GM19452 (cell line): ENCODE data around the gene PLEKHM3.
A peak's percentile ranks its signal among the peaks of the same experiment; 100 is the strongest.
"Not testable (repeated sequence)": the region's sequence is repeated elsewhere in the genome, so short reads cannot be mapped to it uniquely, and the experiment has no call there.

ENCODE experiments used
- ATAC-seq: cut with Tn5 transposase; IDR thresholded peaks from one replicate; pipeline ENCODE4 v1.9.1; 2021; ENCODE audit not compliant: unreplicated experiment

Gene PLEKHM3

GRCh38 chr2:207835805-207836204 is 189.5 kb downstream of the PLEKHM3 start:
- ATAC-seq: no peak

GRCh38 chr2:207833251-207833751 is 192.0 kb downstream of the PLEKHM3 start:
- peak; percentile 96 for ATAC-seq

GRCh38 chr2:207831584-207832248 is 193.6 kb downstream of the PLEKHM3 start:
- ATAC-seq: no peak

- ATAC-seq: no peak
Measured at GRCh38 chr2:207830778-207831438, 194.4 kb downstream of the PLEKHM3 start.

GRCh38 chr2:207828361-207829057 is 196.8 kb downstream of the PLEKHM3 start:
- ATAC-seq: no peak

GRCh38 chr2:207825978-207826377 is 199.3 kb downstream of the PLEKHM3 start:
- ATAC-seq: no peak

- no peak for ATAC-seq
Measured at GRCh38 chr2:207825045-207825954, 200.0 kb downstream of the PLEKHM3 start.

GRCh38 chr2:207823865-207824264 is 201.5 kb downstream of the PLEKHM3 start:
- ATAC-seq: no peak

GRCh38 chr2:207819839-207820784 is 205.2 kb downstream of the PLEKHM3 start:
- no peak for ATAC-seq

- ATAC-seq: no peak
Measured at GRCh38 chr2:207819021-207819797, 206.1 kb downstream of the PLEKHM3 start.

- ATAC-seq: no peak
Measured at GRCh38 chr2:207816546-207816945, 208.8 kb downstream of the PLEKHM3 start.

- no peak for ATAC-seq
Measured at GRCh38 chr2:207815254-207815653, 210.1 kb downstream of the PLEKHM3 start.

GRCh38 chr2:207813942-207814341 is 211.4 kb downstream of the PLEKHM3 start:
- ATAC-seq: no peak

GRCh38 chr2:207813221-207813916 is 212.0 kb downstream of the PLEKHM3 start:
- ATAC-seq: no peak

GRCh38 chr2:207812726-207813080 is 212.6 kb downstream of the PLEKHM3 start:
- no peak for ATAC-seq

GRCh38 chr2:207812058-207812725 is 213.1 kb downstream of the PLEKHM3 start:
- ATAC-seq: no peak

GRCh38 chr2:207811658-207812057 is 213.7 kb downstream of the PLEKHM3 start:
- not testable (repeated sequence) for ATAC-seq
